ENCODE measurements around the gene GRM4.

DNA sequence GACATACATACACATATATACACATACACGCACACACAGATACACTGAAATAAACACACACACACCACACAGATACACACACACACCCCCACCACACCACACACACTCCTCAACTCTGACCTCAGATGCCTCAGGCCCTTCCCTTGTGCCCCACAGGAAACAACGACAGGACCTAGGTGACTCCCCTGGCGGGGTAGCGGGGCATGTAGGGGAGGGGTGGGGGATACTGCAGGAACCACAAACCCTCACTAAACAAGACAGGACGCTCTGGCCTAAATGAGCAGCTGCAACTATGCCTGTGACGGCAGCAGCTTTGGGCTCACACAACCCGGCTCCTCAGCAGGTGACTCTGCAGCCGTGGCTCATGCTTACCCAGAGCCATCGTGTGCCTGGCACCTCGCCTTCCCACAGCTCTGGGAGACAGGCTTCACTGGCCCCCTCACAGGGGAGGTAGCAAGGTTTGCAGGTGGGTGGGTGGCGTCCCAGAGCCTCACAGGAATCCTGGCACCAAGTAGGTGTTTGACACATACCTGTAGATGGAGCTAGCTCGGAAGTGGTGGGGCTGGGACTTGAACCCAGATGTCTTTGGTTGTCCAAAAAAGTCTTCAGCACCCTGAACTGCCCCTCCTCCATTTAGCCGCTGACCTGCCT lies 100.8 kb downstream of the GRM4 start:
- TF ChIP-seq POLR2A (IDR thresholded peaks at IDR 0.05; ENCODE audit: low read length) (no peak), GATA1 (IDR thresholded peaks at IDR 0.05; ENCODE audit: low read depth, low read length) (no peak)
